SU-DHL-6 (cell line): ENCODE measurements around the gene ZFYVE27.

ENCODE experiments used
- CTCF ChIP-seq: fragments of 200-600 bp; sonication (generic); IDR thresholded peaks from one replicate; pipeline ENCODE4 v1.5.1; 2017; ENCODE audit warnings: antibody characterized with exemption, mild to moderate bottlenecking, low read length, moderate library complexity; ENCODE audit not compliant: insufficient read depth, poor library complexity, severe bottlenecking
- EZH2phosphoT487 ChIP-seq: fragments of 200-600 bp; sonication (generic), shearing (Covaris generic); conservative IDR thresholded peaks from 2 replicates; pipeline ENCODE4 v1.6.1; 2018; ENCODE audit warnings: mild to moderate bottlenecking, antibody characterized with exemption, low read length, moderate library complexity, mixed read lengths

- TF ChIP-seq CTCF = no peak
- TF ChIP-seq EZH2phosphoT487 = no peak
These were observed 31.8 kb upstream of the ZFYVE27 start for GRCh38 chr10:97705006-97705670.
